SU-DHL-6 (cell line): Measurements from ENCODE around the gene ADD1.

ENCODE experiments used
- H2AFZ ChIP-seq: fragments of 200-600 bp; sonication (generic); 2 replicates; pipeline ENCODE4 v1.6.1; 2014; ENCODE audit warnings: low read depth, mild to moderate bottlenecking, moderate library complexity, mixed read lengths, antibody characterized with exemption, low read length; ENCODE audit not compliant: severe bottlenecking
- H3F3A ChIP-seq: fragments of 200-600 bp; shearing (Covaris generic); 2 replicates; pipeline ENCODE4 v1.6.0; 2016; ENCODE audit warnings: antibody characterized with exemption, mild to moderate bottlenecking; ENCODE audit not compliant: insufficient read depth
- H3K27ac ChIP-seq: fragments of 200-600 bp; sonication (generic); 2 replicates; pipeline ENCODE4 v1.5.1; 2016; ENCODE audit warnings: low read depth, mild to moderate bottlenecking, low read length, moderate library complexity, mixed read lengths
- H3K27me3 ChIP-seq: fragments of 200-600 bp; sonication (generic), shearing (Covaris generic); 2 replicates; pipeline ENCODE4 v1.6.0; 2014; ENCODE audit warnings: mild to moderate bottlenecking, low read length
- H3K36me3 ChIP-seq: fragments of 200-600 bp; sonication (generic); 2 replicates; pipeline ENCODE4 v1.6.1; 2014; ENCODE audit warnings: mild to moderate bottlenecking, low read length, mixed read lengths
- H3K4me2 ChIP-seq: fragments of 300-600, 200-600 bp; shearing (Covaris generic), sonication (generic); 2 replicates; pipeline ENCODE4 v1.6.0; 2014; ENCODE audit warnings: low read length, low read depth, mild to moderate bottlenecking; ENCODE audit not compliant: poor library complexity, severe bottlenecking
- H3K4me3 ChIP-seq: fragments of 200-600 bp; sonication (generic); 2 replicates; pipeline ENCODE4 v1.5.1; 2014; ENCODE audit warnings: antibody characterized with exemption, low read length, mild to moderate bottlenecking, mixed read lengths; ENCODE audit not compliant: insufficient read depth, poor library complexity, severe bottlenecking
- H3K79me2 ChIP-seq: fragments of 200-600 bp; sonication (generic); 2 replicates; pipeline ENCODE4 v1.6.1; 2014; ENCODE audit warnings: mild to moderate bottlenecking, low read length, moderate library complexity; ENCODE audit not compliant: insufficient read depth
- H3K9ac ChIP-seq: fragments of 200-600 bp; sonication (generic); 2 replicates; pipeline ENCODE4 v1.7.0; 2014; ENCODE audit warnings: mild to moderate bottlenecking, low read length
- H3K9me2 ChIP-seq: fragments of 200-600 bp; sonication (generic); replicated peaks from 2 replicates; pipeline ENCODE4 v1.6.1; 2014; ENCODE audit warnings: low read length; ENCODE audit not compliant: insufficient read depth
- H3K9me3 ChIP-seq: fragments of 200-600 bp; sonication (generic); 2 replicates; pipeline ENCODE4 v1.6.1; 2014; ENCODE audit warnings: low read length, mixed read lengths; ENCODE audit not compliant: insufficient read depth
- H4K20me1 ChIP-seq: fragments of 200-600 bp; sonication (generic); 2 replicates; pipeline ENCODE4 v1.6.1; 2014; ENCODE audit warnings: low read depth, mild to moderate bottlenecking, antibody characterized with exemption, low read length, moderate library complexity, mixed read lengths
- EZH2phosphoT487 ChIP-seq: fragments of 200-600 bp; sonication (generic), shearing (Covaris generic); conservative IDR thresholded peaks from 2 replicates; pipeline ENCODE4 v1.6.1; 2018; ENCODE audit warnings: mild to moderate bottlenecking, antibody characterized with exemption, low read length, moderate library complexity, mixed read lengths
- TF ChIP-seq, protein P1 (sequence below): fragments of 200-600 bp; sonication (generic); IDR thresholded peaks from one replicate; pipeline ENCODE4 v1.5.1; 2017; ENCODE audit warnings: antibody characterized with exemption, mild to moderate bottlenecking, low read length, moderate library complexity; ENCODE audit not compliant: insufficient read depth, poor library complexity, severe bottlenecking

Gene ADD1

DNA sequence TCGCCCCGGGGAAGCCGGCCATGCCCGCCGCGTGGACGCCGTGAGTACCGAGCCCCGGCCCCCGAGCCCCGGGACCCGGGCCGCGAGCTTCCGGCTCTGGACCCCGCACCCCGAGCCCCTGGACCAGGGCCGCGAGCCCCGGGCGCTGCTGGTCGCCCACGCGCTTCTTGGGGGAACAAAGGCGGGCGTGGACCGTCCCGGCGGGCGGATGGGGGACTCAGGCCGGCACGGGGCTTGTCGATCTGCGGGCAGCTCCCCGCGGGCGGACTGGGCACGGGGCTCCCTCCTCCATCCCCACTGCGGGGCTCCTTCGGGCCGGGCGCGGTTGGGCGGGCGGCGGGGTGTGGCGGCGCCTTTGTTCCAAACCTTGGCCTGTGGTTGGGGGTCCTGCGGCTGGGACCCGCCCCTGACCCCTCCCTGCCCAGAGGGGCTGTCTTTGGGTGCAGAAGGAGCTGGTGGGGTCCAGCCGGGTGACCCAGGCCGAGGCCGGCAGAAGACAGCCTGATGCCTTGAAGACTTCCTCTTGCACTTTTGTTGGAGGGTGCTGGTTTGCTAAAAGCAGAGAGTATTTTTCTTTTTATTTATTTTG lies 25.2 kb upstream of the ADD1 start:
- Histone ChIP-seq H3K9ac (peak overlapping the region; percentile 28; the same call in 1 of the 2 replicates), H3K9me3 (no peaks in the 10 kb centered on the region), H3F3A (no peaks in the 10 kb centered on the region), H2AFZ (no peak overlapping the region), H3K79me2 (no peaks in the 10 kb centered on the region), H3K4me3 (peak overlapping the region; percentile 4), H3K27me3 (no peaks in the 10 kb centered on the region), H4K20me1 (no peaks in the 10 kb centered on the region), H3K4me2 (peak overlapping the region; percentile 34), H3K9me2 (no peaks in the 10 kb centered on the region), H3K36me3 (no peaks in the 10 kb centered on the region), H3K27ac (no peak overlapping the region)
- TF ChIP-seq EZH2phosphoT487: no peak
- TF ChIP-seq, protein P1, sequence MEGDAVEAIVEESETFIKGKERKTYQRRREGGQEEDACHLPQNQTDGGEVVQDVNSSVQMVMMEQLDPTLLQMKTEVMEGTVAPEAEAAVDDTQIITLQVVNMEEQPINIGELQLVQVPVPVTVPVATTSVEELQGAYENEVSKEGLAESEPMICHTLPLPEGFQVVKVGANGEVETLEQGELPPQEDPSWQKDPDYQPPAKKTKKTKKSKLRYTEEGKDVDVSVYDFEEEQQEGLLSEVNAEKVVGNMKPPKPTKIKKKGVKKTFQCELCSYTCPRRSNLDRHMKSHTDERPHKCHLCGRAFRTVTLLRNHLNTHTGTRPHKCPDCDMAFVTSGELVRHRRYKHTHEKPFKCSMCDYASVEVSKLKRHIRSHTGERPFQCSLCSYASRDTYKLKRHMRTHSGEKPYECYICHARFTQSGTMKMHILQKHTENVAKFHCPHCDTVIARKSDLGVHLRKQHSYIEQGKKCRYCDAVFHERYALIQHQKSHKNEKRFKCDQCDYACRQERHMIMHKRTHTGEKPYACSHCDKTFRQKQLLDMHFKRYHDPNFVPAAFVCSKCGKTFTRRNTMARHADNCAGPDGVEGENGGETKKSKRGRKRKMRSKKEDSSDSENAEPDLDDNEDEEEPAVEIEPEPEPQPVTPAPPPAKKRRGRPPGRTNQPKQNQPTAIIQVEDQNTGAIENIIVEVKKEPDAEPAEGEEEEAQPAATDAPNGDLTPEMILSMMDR: no peak

DNA sequence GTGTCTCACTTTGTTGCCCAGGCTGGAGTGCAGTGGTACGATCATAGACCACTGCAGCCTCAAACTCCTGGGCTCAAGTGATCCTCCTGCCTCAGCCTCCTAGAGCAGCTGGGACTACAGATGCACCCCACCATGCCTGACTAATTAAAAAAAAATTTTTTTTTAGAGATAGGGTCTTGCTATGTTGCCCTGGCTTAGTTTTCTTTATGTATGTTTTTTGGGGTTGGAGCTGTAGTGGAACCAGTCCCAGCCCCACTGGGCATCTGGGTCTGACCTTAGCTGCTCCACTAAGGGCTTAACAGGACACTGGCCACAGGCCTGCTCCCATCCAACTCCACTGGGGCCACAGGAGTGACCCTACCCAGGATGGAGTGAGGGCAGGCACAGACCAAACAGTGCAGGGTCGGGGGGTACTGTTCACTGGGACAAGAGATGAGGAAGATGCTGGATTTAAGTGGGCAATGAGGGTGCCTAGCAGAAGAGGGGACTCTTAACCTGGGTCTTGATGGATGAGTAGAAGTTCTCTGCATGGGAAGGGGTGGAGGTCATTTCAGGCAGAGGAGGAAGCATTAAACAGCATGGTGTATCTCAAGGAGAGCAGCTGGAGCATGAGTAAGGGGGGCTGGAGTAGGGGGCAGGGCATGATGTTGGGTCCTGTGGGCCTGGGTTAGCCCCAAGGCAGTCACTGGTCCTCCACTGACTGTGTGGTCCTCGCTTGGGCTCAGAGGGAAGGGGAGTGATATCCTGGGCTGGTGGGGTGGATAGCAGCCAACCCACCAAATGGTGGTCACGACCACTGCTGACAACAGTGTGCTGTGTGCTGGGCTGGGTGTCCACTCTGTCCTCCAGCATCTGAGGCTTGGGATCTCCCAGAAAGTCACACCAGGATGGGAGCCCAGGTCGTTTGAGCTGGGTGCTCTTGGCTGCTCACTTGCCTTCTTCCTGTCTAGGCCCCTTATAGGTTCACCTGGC lies 24.1 kb upstream of the ADD1 start:
- no peaks in the 10 kb centered on the region for H3K27me3 ChIP-seq
- no peaks in the 10 kb centered on the region for H3K9me2 ChIP-seq
- no peaks in the 10 kb centered on the region for H3K9me3 ChIP-seq
- H4K20me1 ChIP-seq: no peaks in the 10 kb centered on the region
- H3K79me2 ChIP-seq: no peaks in the 10 kb centered on the region
- H2AFZ ChIP-seq: no peak overlapping the region
- H3K4me2 ChIP-seq: no peak overlapping the region
- no peaks in the 10 kb centered on the region for H3F3A ChIP-seq
- no peak overlapping the region for H3K4me3 ChIP-seq
- H3K9ac ChIP-seq: no peak overlapping the region
- H3K27ac ChIP-seq: no peak overlapping the region
- TF ChIP-seq, protein P1: no peak
- TF ChIP-seq EZH2phosphoT487: no peak
- no peaks in the 10 kb centered on the region for H3K36me3 ChIP-seq

DNA sequence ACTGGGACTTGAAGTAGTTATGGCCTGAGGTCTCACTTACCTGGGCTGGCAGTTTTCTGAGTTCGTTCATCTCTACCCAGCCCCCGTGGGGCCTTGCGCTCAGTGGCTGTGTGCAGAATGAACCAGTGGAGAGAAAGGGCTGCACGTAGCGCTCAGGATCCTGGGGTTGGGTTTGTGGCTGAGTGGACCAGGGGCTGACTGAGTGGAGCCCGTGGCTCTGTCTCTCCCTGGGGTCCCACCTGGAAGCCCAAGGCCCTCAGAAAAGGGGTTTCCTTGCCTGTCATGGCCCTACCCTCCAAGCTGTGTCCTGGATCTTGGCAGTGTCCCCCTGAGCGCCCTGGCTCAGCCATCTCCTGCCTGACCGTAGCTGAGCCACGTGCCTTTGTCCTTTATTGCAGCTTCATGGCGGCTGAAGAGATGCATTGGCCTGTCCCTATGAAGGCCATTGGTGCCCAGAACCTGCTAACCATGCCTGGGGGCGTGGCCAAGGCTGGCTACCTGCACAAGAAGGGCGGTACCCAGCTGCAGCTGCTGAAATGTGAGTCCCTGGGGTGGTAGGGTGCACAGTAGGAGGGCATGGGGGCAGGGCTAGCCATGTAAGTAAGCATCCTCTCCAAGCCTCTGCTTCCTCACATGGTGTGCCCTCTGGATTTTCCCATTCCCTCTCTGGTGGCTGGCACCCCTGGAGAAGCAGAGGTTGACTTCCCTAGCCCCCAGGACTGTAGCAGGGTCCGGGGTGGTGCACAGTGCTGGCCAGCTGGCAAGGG lies 23.2 kb upstream of the ADD1 start:
- no peaks in the 10 kb centered on the region for H3F3A ChIP-seq
- no peak overlapping the region for H3K9ac ChIP-seq
- no peaks in the 10 kb centered on the region for H3K9me3 ChIP-seq
- no peak overlapping the region for H2AFZ ChIP-seq
- no peak overlapping the region for H3K27ac ChIP-seq
- no peaks in the 10 kb centered on the region for H3K79me2 ChIP-seq
- H3K4me3 ChIP-seq: no peak overlapping the region
- H3K4me2 ChIP-seq: no peak overlapping the region
- no peaks in the 10 kb centered on the region for H3K36me3 ChIP-seq
- no peak for TF ChIP-seq EZH2phosphoT487
- TF ChIP-seq, protein P1: no peak
- no peaks in the 10 kb centered on the region for H3K9me2 ChIP-seq
- no peaks in the 10 kb centered on the region for H4K20me1 ChIP-seq
- no peaks in the 10 kb centered on the region for H3K27me3 ChIP-seq
